Osteocyte (in vitro differentiated cells): Measurements from ENCODE around the gene DPH3. TPM values are rescaled to one million over a fixed set of nuclear protein-coding genes. Genes with fewer than 3 reads are reported as not detected.
"Not testable (repeated sequence)": the region's sequence is repeated elsewhere in the genome, so short reads cannot be mapped to it uniquely, and the experiment has no call there.

Experiments
- DNase-seq: peaks from one replicate; pipeline ENCODE4 v3.0.0; 2021; ENCODE audit warnings: mixed read lengths; ENCODE audit not compliant: unreplicated experiment; ENCODE audit errors: extremely low spot score
- H3K27ac Mint-ChIP-seq: one replicate; pipeline ENCODE4 v1.8.0; 2021; ENCODE audit warnings: mild to moderate bottlenecking, mixed read lengths; ENCODE audit not compliant: unreplicated experiment
- H3K27me3 Mint-ChIP-seq: one replicate; pipeline ENCODE4 v1.8.0; 2021; ENCODE audit warnings: mixed read lengths; ENCODE audit not compliant: unreplicated experiment
- H3K36me3 Mint-ChIP-seq: one replicate; pipeline ENCODE4 v1.8.0; 2021; ENCODE audit warnings: mixed read lengths; ENCODE audit not compliant: unreplicated experiment
- H3K4me1 Mint-ChIP-seq: one replicate; pipeline ENCODE4 v1.8.0; 2021; ENCODE audit warnings: mixed read lengths; ENCODE audit not compliant: unreplicated experiment
- H3K4me3 Mint-ChIP-seq: one replicate; pipeline ENCODE4 v1.8.0; 2021; ENCODE audit warnings: mild to moderate bottlenecking, moderate library complexity, mixed read lengths; ENCODE audit not compliant: unreplicated experiment
- H3K9me3 Mint-ChIP-seq: one replicate; pipeline ENCODE4 v1.8.0; 2021; ENCODE audit warnings: mixed read lengths; ENCODE audit not compliant: unreplicated experiment
- long read RNA-seq: library from polyadenylated mRNA; unstranded; transcript quantifications from one replicate; pipeline ENCODE4 v2.0.0, GENCODE V29; 2021
- total RNA-seq: library from RNA; stranded (reverse); gene quantifications from 2 replicates; pipeline ENCODE4 v1.2.1, GENCODE V29; 2021
- TF ChIP-seq, protein P1 (sequence below): fragments of 200-600 bp; sonication (generic); IDR thresholded peaks from 2 replicates; pipeline ENCODE4 v1.5.0; 2021; ENCODE audit warnings: antibody characterized with exemption, mild to moderate bottlenecking, moderate library complexity

Gene DPH3
- 16.7 and 21.4 TPM in 2 replicates for total RNA-seq
- long read RNA-seq, transcript DPH3-202 (2 exons, 3,052 nt): minor isoform, 31 of 164 reads
- long read RNA-seq, transcript DPH3-204 (3 exons, 3,131 nt): major isoform, 126 of 164 reads
- long read RNA-seq, partial matches to known transcripts: 1 of 164 reads
- long read RNA-seq, other reads (novel, unspliced or antisense): 6 of 164 reads

DNA sequence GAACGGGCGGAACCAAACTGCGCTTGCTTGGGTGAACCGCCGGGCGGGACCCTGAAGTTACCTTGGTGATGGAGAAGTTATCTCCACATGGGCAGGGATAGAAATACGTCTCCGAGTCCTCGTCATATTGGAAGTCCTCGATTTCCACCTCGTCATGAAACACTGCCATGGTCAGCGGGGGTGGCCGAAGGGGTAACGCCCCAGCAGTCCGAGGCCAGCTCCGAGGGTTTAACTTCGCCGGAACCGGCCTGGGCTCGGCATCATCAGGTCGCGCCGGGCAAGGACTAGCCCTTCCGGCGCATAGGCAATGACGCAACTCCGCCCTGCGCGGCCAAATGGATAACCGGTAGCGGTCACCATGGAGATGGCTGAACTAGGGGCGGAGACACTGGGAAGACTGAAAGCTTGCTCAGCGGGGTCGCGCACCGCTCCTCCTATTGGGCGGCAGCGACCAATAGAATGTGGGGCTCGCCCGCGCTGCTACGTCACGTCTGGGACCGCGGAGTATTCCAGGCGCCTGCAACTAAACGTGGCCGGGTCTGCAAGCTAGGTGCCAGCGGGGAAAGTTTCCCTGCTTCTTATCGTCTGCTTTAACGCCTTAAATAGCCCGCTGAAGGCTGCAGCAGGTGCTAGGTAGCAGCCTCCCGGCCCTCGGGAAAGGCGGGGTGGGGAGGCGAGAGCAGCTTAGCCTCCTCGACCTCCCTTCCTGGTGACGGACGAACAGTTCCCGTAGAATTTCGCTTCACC lies at the start of gene DPH3, which contains the start of gene OXNAD1:
Gene DPH3, minus strand, starts transcription at position 236 of the 747 bp plus-strand sequence. Its CDS starts 67 bp downstream, at position 169.
Gene OXNAD1, plus strand, starts transcription at position 505 of the 747 bp plus-strand sequence. CDS start 5,741 bp downstream, outside the sequence.
- peak; percentile 100 for DNase-seq
- no peaks in the 10 kb centered on the region for H3K27me3 Mint-ChIP-seq
- peak within 1 kb of the TSS; percentile 98 for H3K4me3 Mint-ChIP-seq
- TF ChIP-seq, protein P1, sequence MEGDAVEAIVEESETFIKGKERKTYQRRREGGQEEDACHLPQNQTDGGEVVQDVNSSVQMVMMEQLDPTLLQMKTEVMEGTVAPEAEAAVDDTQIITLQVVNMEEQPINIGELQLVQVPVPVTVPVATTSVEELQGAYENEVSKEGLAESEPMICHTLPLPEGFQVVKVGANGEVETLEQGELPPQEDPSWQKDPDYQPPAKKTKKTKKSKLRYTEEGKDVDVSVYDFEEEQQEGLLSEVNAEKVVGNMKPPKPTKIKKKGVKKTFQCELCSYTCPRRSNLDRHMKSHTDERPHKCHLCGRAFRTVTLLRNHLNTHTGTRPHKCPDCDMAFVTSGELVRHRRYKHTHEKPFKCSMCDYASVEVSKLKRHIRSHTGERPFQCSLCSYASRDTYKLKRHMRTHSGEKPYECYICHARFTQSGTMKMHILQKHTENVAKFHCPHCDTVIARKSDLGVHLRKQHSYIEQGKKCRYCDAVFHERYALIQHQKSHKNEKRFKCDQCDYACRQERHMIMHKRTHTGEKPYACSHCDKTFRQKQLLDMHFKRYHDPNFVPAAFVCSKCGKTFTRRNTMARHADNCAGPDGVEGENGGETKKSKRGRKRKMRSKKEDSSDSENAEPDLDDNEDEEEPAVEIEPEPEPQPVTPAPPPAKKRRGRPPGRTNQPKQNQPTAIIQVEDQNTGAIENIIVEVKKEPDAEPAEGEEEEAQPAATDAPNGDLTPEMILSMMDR: no peak
- H3K9me3 Mint-ChIP-seq: no peaks in the 10 kb centered on the region
- H3K27ac Mint-ChIP-seq: peak within 1 kb of the TSS; percentile 98
- H3K4me1 Mint-ChIP-seq: peaks cover 24% of the 10 kb centered on the region
- peaks cover 3% of the 10 kb centered on the region for H3K36me3 Mint-ChIP-seq

DNA sequence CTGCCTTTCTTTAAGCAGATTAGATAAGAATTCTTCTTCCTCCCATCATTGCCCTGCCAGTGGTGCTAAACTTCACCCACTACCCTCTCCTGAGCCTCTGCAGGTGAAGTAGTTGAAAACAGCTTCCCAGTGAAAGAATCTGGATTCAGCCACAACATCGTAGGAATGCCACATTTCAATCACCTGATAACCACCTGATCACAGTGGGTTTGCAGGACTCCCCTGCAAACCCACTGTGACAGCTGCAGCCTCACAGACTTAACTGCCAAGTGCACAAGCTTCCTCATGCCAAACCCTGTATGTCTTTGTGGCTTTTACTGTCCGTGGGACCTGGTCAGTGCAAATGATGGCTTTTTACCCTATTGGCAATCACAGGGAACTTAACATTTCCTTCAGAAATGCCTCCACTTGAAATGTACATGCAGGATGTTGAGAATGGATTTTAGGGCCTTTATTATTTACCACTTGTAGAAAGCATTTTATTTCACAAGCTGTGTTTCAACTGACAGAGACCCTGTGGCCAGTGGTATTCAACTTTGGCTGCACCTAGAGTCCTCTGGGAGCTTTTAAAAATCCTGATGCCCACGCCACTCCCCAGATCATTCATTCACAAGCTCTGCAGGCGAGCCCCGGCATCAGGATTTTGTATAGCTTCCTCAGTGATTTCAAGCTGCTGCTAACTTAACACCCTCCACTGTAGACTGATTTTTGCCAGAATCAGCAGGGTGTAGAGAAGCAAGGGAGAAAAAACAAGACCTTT lies 49.3 kb upstream of the DPH3 start:
- peaks cover 5% of the 10 kb centered on the region for H3K4me1 Mint-ChIP-seq
- no peak overlapping the region for H3K27ac Mint-ChIP-seq
- no peak overlapping the region for H3K4me3 Mint-ChIP-seq
- TF ChIP-seq, protein P1: no peak
- peaks cover 6% of the 10 kb centered on the region for H3K9me3 Mint-ChIP-seq
- H3K36me3 Mint-ChIP-seq: peaks cover 52% of the 10 kb centered on the region
- H3K27me3 Mint-ChIP-seq: no peaks in the 10 kb centered on the region
- no peak for DNase-seq

DNA sequence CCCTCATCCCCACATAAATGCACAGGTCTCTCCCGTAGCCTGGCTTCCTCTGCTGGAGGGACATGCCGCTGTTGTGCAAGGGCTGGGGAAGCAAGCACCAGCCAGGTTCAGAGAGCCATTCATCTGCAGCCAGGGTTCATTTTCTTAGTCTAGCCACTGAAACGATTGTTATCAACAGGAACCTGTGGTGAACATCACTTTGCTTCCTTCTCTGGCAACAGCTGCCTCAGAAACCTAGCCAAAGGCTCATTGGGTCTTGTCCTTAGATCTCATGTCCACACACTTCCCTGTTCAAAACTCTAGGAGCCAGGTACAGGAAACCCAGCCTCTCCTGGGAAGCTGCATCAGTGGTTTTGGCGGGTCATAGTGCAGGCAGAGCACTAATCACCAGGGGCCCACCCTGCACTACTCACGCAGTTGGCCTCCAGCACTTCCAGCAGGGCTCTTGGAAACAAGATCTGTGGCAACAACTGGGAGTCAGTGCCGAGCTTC lies 47.3 kb upstream of the DPH3 start:
- Mint-ChIP-seq H3K27ac (no peak overlapping the region), H3K27me3 (no peaks in the 10 kb centered on the region), H3K9me3 (peaks cover 6% of the 10 kb centered on the region), H3K4me1 (peaks cover 5% of the 10 kb centered on the region), H3K36me3 (peaks cover 50% of the 10 kb centered on the region), H3K4me3 (no peak overlapping the region)
- TF ChIP-seq, protein P1: no peak
- DNase-seq: no peak

DNA sequence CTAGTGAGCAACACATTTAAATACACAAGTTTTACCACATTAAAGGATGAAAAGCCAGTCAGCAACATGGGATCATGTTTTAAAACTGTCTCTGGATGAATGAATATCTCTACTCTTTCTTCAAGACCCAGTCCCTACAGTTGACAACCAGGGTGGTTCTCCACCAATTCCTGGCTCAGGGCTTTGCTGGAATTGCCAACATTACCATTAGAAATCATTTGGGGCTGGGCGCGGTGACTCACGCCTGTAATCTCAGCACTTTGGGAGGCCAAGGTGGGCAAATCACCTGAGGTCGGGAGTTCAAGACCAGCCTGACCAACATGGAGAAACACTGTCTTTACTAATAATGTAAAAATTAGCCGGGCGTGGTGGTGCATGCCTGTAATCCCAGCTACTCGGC lies 45.7 kb upstream of the DPH3 start:
- H3K4me3 Mint-ChIP-seq, H3K27me3 Mint-ChIP-seq, H3K27ac Mint-ChIP-seq, H3K4me1 Mint-ChIP-seq, H3K9me3 Mint-ChIP-seq, DNase-seq: not testable (repeated sequence)
- H3K36me3 Mint-ChIP-seq: peaks cover 42% of the 10 kb centered on the region

DNA sequence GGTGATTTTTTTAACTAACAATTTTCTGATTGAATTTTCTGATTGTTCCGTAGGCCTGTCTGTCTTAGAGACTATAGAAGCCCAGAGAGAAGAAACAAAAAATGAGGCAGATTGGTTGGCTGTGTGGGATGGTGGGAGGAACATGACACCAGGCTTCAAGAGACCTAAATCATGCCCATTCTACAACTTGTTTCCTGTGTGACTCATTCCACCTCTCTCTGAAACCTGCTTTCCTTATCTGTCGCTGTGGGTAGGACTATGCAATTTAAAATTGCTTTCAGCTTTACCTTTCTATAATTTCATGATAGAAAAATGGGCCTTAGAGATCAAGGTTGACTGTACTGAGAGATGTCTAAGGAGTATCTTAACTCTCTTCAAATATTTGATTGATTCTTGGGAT lies 44.8 kb upstream of the DPH3 start:
- no peak for DNase-seq
- Mint-ChIP-seq H3K4me3 (no peak overlapping the region), H3K4me1 (peaks cover 3% of the 10 kb centered on the region), H3K27me3 (no peaks in the 10 kb centered on the region), H3K27ac (no peak overlapping the region), H3K36me3 (peaks cover 40% of the 10 kb centered on the region), H3K9me3 (peaks cover 6% of the 10 kb centered on the region)
- TF ChIP-seq, protein P1: no peak
